Trophoblast cell (in vitro differentiated cells and primary cell): ENCODE results near the gene MFF.

ENCODE experiments used
- DNase-seq, 2 donors: peaks; one replicate each; pipeline ENCODE4 v3.0.0-alpha.2; 2016
- H2AFZ ChIP-seq: 2 replicates; pipeline ENCODE4 v1.6.1; 2013; ENCODE audit warnings: low read length, moderate library complexity, mild to moderate bottlenecking; ENCODE audit not compliant: insufficient read depth, poor library complexity
- H2AK5ac ChIP-seq: 2 replicates; pipeline ENCODE4 v1.6.1; 2013; ENCODE audit warnings: mild to moderate bottlenecking, low read length
- H2BK120ac ChIP-seq: 2 replicates; pipeline ENCODE4 v1.6.1; 2013; ENCODE audit warnings: low read length, mild to moderate bottlenecking, moderate library complexity; ENCODE audit not compliant: insufficient read depth, poor library complexity
- H2BK12ac ChIP-seq: 2 replicates; pipeline ENCODE4 v1.6.1; 2013; ENCODE audit warnings: mild to moderate bottlenecking, low read length, moderate library complexity
- H2BK5ac ChIP-seq: 2 replicates; pipeline ENCODE4 v1.6.1; 2013; ENCODE audit warnings: low read length, low read depth, moderate library complexity, mild to moderate bottlenecking; ENCODE audit not compliant: poor library complexity
- H3K14ac ChIP-seq: 2 replicates; pipeline ENCODE4 v1.6.1; 2013; ENCODE audit warnings: mild to moderate bottlenecking, low read length
- H3K18ac ChIP-seq: 2 replicates; pipeline ENCODE4 v1.6.1; 2013; ENCODE audit warnings: mild to moderate bottlenecking, low read length
- H3K23ac ChIP-seq: 2 replicates; pipeline ENCODE4 v1.6.1; 2013; ENCODE audit warnings: low read length
- H3K27ac ChIP-seq: 2 replicates; pipeline ENCODE4 v1.5.1; 2013; ENCODE audit warnings: low read depth, mild to moderate bottlenecking, inconsistent platforms, low read length, moderate library complexity
- H3K27me3 ChIP-seq: 2 replicates; pipeline ENCODE4 v1.6.1; 2013; ENCODE audit warnings: inconsistent platforms, mild to moderate bottlenecking, low read length, moderate library complexity; ENCODE audit not compliant: insufficient read depth
- H3K36me3 ChIP-seq, 2 experiments: 1 replicate in 1 of 2; 2 replicates in 1 of 2; pipeline ENCODE4 v1.6.1; 2013; ENCODE audit warnings: low read length in 2 of 2, mild to moderate bottlenecking in 2 of 2, moderate library complexity in 1 of 2; ENCODE audit not compliant: insufficient read depth in 2 of 2, control insufficient read depth in 1 of 2
- H3K4ac ChIP-seq: 2 replicates; pipeline ENCODE4 v1.6.1; 2013; ENCODE audit warnings: low read depth, mild to moderate bottlenecking, low read length, moderate library complexity
- H3K4me1 ChIP-seq, 2 experiments: 1 replicate in 1 of 2; 2 replicates in 1 of 2; pipeline ENCODE4 v1.6.1; 2013; ENCODE audit warnings: low read length in 2 of 2, mild to moderate bottlenecking in 2 of 2, moderate library complexity in 1 of 2; ENCODE audit not compliant: insufficient read depth in 2 of 2, control insufficient read depth in 1 of 2
- H3K4me2 ChIP-seq: 2 replicates; pipeline ENCODE4 v1.6.1; 2013; ENCODE audit warnings: inconsistent platforms, mild to moderate bottlenecking, low read length, moderate library complexity
- H3K4me3 ChIP-seq: 2 replicates; pipeline ENCODE4 v1.5.1; 2013; ENCODE audit warnings: mild to moderate bottlenecking, low read depth, low read length, inconsistent platforms
- H3K79me1 ChIP-seq: one replicate; pipeline ENCODE4 v1.6.1; 2013; ENCODE audit warnings: low read length
- H3K79me2 ChIP-seq: 2 replicates; pipeline ENCODE4 v1.6.1; 2013; ENCODE audit warnings: low read length, mild to moderate bottlenecking; ENCODE audit not compliant: control insufficient read depth, insufficient read depth, poor library complexity
- H3K9ac ChIP-seq: 2 replicates; pipeline ENCODE4 v1.6.1; 2013; ENCODE audit warnings: mild to moderate bottlenecking, low read length
- H3K9me3 ChIP-seq: 2 replicates; pipeline ENCODE4 v1.6.1; 2013; ENCODE audit warnings: low read depth, mild to moderate bottlenecking, control low read depth, inconsistent platforms, low read length; ENCODE audit not compliant: insufficient read depth
- H4K12ac ChIP-seq: 2 replicates; pipeline ENCODE4 v1.6.1; 2013; ENCODE audit warnings: low read depth, mild to moderate bottlenecking, low read length, moderate library complexity
- H4K8ac ChIP-seq: 2 replicates; pipeline ENCODE4 v1.6.1; 2013; ENCODE audit warnings: low read depth, mild to moderate bottlenecking, low read length, moderate library complexity
- H4K91ac ChIP-seq: one replicate; pipeline ENCODE4 v1.6.1; 2013; ENCODE audit warnings: low read depth, mild to moderate bottlenecking, low read length, moderate library complexity
- WGBS: extraction: QIAGEN DNeasy Blood & Tissue Kit; methylation state at CpG from one replicate; pipeline ENCODE4 v1.1.7; 2013; ENCODE audit warnings: missing lambda C conversion rate; ENCODE audit not compliant: insufficient read length, insufficient coverage; ENCODE audit errors: extremely low coverage; 5-methylcytosine and 5-hydroxymethylcytosine counted together

Gene MFF

GRCh38 chr2:227389661-227390060, 64.6 kb downstream of the MFF start:
- no peak for DNase-seq
- Histone ChIP-seq H2BK12ac (no peak overlapping the region), H3K9me3 (no peaks in the 10 kb centered on the region), H3K36me3 (no peaks in the 10 kb centered on the region), H3K27me3 (no peaks in the 10 kb centered on the region), H4K8ac (no peak overlapping the region), H3K14ac (no peak overlapping the region), H3K4me2 (no peak overlapping the region), H3K18ac (no peak overlapping the region), H2BK120ac (no peak overlapping the region), H3K27ac (no peak overlapping the region), H3K4ac (no peak overlapping the region), H2BK5ac (no peak overlapping the region), H4K12ac (no peak overlapping the region), H2AK5ac (no peak overlapping the region), H2AFZ (no peak overlapping the region), H3K9ac (no peak overlapping the region), H3K79me2 (no peaks in the 10 kb centered on the region), H3K4me1 (peaks cover 2 to 3% of the 10 kb centered on the region in 2 experiments), H3K79me1 (peaks cover 2% of the 10 kb centered on the region), H4K91ac (no peak overlapping the region), H3K23ac (no peak overlapping the region), H3K4me3 (no peak overlapping the region)
- WGBS: no CpG with 5 or more reads among the region's 7 CpGs

DNA sequence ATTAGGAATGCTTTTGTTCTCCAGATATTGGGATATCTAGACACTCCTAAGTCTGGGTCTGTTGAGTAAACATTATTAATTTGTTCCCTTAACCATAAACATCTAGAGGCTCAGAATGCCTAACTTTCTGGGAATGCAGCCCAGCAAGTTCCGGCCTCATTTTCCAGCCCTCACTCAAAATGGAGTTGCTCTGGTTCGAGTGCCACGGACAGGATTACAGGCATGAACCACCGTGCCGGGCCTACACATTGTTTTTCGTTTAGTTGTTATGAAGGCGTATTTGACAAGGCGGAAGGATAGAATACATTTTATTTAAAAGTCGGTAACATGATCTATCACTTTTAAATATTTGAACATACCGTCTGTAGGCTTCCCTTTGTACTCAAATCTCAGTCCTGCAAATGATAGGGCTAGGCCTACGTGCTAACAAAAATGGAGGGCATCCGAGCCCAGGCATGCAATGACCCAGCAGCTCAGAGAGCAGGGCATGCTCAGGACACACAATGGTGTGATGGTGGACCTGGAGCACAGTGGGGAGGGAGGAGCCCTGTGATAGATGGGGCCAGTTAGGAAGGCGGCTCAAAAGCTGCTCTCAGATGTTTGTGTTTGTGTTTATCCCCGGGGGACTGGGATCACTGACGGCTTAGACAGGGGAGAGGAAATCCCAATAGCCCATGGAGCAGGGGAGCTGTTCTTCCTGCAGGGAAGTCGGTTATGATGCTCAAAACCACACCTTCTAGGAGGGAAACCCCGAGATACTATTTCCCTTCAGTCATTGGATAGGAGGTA, 65.6 kb downstream of the MFF start:
- Histone ChIP-seq H4K91ac (no peak overlapping the region), H3K79me1 (peaks cover 2% of the 10 kb centered on the region), H4K12ac (no peak overlapping the region), H3K9me3 (no peaks in the 10 kb centered on the region), H2BK5ac (no peak overlapping the region), H3K9ac (peak overlapping the region; percentile 12), H2AK5ac (no peak overlapping the region), H3K18ac (no peak overlapping the region), H3K4ac (no peak overlapping the region), H3K27ac (no peak overlapping the region), H2BK12ac (no peak overlapping the region), H3K36me3 (no peaks in the 10 kb centered on the region), H3K4me2 (no peak overlapping the region), H4K8ac (no peak overlapping the region), H3K4me3 (no peak overlapping the region), H3K4me1 (peaks cover 2 to 3% of the 10 kb centered on the region in 2 experiments), H2BK120ac (no peak overlapping the region), H2AFZ (no peak overlapping the region), H3K14ac (no peak overlapping the region), H3K23ac (no peak overlapping the region), H3K79me2 (no peaks in the 10 kb centered on the region), H3K27me3 (no peaks in the 10 kb centered on the region)
- WGBS: no CpG with 5 or more reads among the region's 17 CpGs
- peak; percentile 38 to 47 for DNase-seq

- Histone ChIP-seq H2BK5ac (no peak overlapping the region), H4K91ac (no peak overlapping the region), H4K12ac (no peak overlapping the region), H2AFZ (no peak overlapping the region), H3K79me2 (no peaks in the 10 kb centered on the region), H3K23ac (no peak overlapping the region), H3K4me3 (no peak overlapping the region), H3K4me1 (peaks cover 2 to 5% of the 10 kb centered on the region in 2 experiments), H3K27ac (no peak overlapping the region), H4K8ac (no peak overlapping the region), H2BK120ac (no peak overlapping the region), H3K9me3 (no peaks in the 10 kb centered on the region), H2AK5ac (no peak overlapping the region), H3K36me3 (no peaks in the 10 kb centered on the region), H3K9ac (no peak overlapping the region), H3K27me3 (no peaks in the 10 kb centered on the region), H3K18ac (no peak overlapping the region), H3K4me2 (no peak overlapping the region), H3K14ac (no peak overlapping the region), H3K4ac (no peak overlapping the region), H3K79me1 (peaks cover 2% of the 10 kb centered on the region), H2BK12ac (no peak overlapping the region)
- no peak for DNase-seq
- WGBS: no CpG with 5 or more reads among the region's 2 CpGs
These were observed 69.3 kb downstream of the MFF start for GRCh38 chr2:227394401-227394800.

GRCh38 chr2:227395556-227395955, 70.5 kb downstream of the MFF start:
- H4K8ac ChIP-seq: no peak overlapping the region
- H4K91ac ChIP-seq: no peak overlapping the region
- H3K4me3 ChIP-seq: no peak overlapping the region
- DNase-seq: no peak
- H3K4me2 ChIP-seq: no peak overlapping the region
- peaks cover 2% of the 10 kb centered on the region for H3K79me1 ChIP-seq
- no peak overlapping the region for H3K18ac ChIP-seq
- no peak overlapping the region for H3K4ac ChIP-seq
- H2BK5ac ChIP-seq: no peak overlapping the region
- WGBS: no CpG with 5 or more reads among the region's 1 CpG
- no peak overlapping the region for H2AFZ ChIP-seq
- H2AK5ac ChIP-seq: no peak overlapping the region
- H3K27me3 ChIP-seq: no peaks in the 10 kb centered on the region
- no peak overlapping the region for H2BK120ac ChIP-seq
- no peak overlapping the region for H3K27ac ChIP-seq
- no peaks in the 10 kb centered on the region for H3K9me3 ChIP-seq
- H3K79me2 ChIP-seq: no peaks in the 10 kb centered on the region
- H3K36me3 ChIP-seq: no peaks in the 10 kb centered on the region
- H3K14ac ChIP-seq: no peak overlapping the region
- H3K9ac ChIP-seq: no peak overlapping the region
- no peak overlapping the region for H3K23ac ChIP-seq
- peaks cover 0 to 5% of the 10 kb centered on the region in 2 experiments for H3K4me1 ChIP-seq
- H4K12ac ChIP-seq: no peak overlapping the region
- no peak overlapping the region for H2BK12ac ChIP-seq
